AG04450 (cell line): Measurements from ENCODE around the gene KIF26A. TPM values are rescaled to one million over a fixed set of nuclear protein-coding genes. Genes with fewer than 3 reads are reported as not detected.

Source experiments
- CTCF ChIA-PET: fragments of 300-600, 350-600 bp; formaldehyde crosslinking; extraction: SDS; loops from one replicate; lab custom pipeline; 2022; ENCODE audit warnings: antibody characterized with exemption, inconsistent platforms; lab: Charles Lee
- POLR2A ChIA-PET: fragments of 350-600 bp; formaldehyde crosslinking; extraction: SDS; loops from one replicate; lab custom pipeline; 2021; ENCODE audit warnings: antibody characterized with exemption, inconsistent platforms; lab: Yijun Ruan, JAX
- DNase-seq: peaks from one replicate; pipeline ENCODE4 v3.0.0-alpha.2; 2011; ENCODE audit warnings: low read depth, low spot score
- H3K27ac ChIP-seq: one replicate; pipeline ENCODE4 v1.5.1; 2012; ENCODE audit warnings: low read depth, low read length, control low read depth
- H3K27me3 ChIP-seq: one replicate; pipeline ENCODE4 v1.6.0; 2012; ENCODE audit warnings: low read length; ENCODE audit not compliant: control insufficient read depth, insufficient read depth
- H3K4me3 ChIP-seq: 2 replicates; pipeline ENCODE4 v1.5.1; 2011; ENCODE audit warnings: mild to moderate bottlenecking, low read depth, low read length, control low read depth
- H3K9me3 ChIP-seq: 2 replicates; pipeline ENCODE4 v1.5.1; 2012; ENCODE audit warnings: low read length; ENCODE audit not compliant: control insufficient read depth, insufficient read depth
- polyA plus RNA-seq: library from polyadenylated mRNA; depleted of rRNA; stranded (reverse); fragments of >200 nt; gene quantifications from 2 replicates; pipeline ENCODE4 v1.2.3, GENCODE V29; 2011
- TF ChIP-seq, protein P1 (sequence below): IDR thresholded peaks from 2 replicates; pipeline ENCODE4 v1.5.1; 2011; ENCODE audit warnings: low read depth, low read length, control low read depth, inconsistent platforms

The KIF26A gene
- polyA plus RNA-seq, 1 experiment: not detected

DNA sequence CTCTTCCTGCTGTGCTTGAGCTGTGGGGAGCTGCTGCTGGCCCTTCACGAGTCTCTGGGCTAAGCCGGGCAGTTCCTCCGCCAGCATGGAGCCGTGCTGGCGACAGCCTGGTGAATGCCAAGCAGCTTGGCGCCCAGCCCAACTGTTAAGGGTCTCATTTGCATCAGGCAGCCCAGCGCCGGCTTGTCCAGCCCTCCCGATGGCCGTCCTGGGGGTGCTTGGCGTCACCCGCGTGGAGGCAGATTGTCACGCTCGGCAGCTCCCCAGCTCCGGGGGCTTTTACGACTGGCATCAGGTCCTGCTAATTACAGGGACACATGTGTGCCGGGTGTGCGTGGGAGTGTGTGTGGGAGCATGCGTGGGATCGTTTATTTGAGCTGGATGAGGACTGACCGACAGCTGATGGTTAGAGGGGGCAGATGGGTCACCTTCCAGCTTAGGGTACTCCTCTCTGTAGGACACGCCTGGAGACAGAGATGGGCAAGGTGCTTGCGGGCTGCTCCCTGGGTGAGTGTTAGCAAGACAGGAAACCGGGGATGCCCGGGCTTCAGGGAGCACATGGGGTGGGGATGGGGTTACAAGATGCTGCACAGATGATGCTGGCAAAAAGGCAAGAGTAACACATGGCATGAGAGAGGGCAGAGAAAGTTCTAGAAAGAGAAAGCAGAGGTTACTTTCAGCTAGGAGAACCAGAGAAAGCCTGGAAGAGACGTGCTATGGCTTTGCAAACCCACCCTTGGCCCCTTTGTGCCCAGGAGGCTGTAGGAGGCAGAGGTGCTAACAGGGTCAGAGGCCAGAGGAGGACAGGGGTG, 64.1 kb downstream of the KIF26A start:
- ChIA-PET CTCF (no interaction called here), POLR2A (no interaction called here)
- TF ChIP-seq, protein P1, sequence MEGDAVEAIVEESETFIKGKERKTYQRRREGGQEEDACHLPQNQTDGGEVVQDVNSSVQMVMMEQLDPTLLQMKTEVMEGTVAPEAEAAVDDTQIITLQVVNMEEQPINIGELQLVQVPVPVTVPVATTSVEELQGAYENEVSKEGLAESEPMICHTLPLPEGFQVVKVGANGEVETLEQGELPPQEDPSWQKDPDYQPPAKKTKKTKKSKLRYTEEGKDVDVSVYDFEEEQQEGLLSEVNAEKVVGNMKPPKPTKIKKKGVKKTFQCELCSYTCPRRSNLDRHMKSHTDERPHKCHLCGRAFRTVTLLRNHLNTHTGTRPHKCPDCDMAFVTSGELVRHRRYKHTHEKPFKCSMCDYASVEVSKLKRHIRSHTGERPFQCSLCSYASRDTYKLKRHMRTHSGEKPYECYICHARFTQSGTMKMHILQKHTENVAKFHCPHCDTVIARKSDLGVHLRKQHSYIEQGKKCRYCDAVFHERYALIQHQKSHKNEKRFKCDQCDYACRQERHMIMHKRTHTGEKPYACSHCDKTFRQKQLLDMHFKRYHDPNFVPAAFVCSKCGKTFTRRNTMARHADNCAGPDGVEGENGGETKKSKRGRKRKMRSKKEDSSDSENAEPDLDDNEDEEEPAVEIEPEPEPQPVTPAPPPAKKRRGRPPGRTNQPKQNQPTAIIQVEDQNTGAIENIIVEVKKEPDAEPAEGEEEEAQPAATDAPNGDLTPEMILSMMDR: no peak
- H3K9me3 ChIP-seq: peaks cover 78% of the 10 kb centered on the region
- no peaks in the 10 kb centered on the region for H3K27me3 ChIP-seq
- DNase-seq: no peak
- H3K27ac ChIP-seq: no peak overlapping the region
- no peak overlapping the region for H3K4me3 ChIP-seq

DNA sequence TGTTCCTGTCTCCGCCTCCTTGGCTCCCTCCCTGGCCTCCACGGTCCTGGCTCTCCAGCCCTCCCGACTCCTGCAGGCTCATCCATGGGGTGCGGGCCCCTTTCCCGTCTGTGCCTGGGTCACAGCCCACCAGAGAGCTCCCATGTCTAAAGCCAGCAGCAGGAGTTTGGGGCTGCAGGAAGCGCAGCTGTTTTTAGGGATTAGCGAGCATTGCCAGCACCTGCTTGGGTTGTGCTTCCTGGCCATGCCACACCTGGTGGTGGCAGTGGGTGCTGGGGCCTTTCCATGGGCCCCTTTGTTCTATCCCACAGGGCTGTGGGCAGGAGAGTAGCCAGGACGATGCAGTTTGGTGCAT, 64.7 kb downstream of the KIF26A start:
- Histone ChIP-seq H3K4me3 (no peak overlapping the region), H3K27ac (no peak overlapping the region), H3K27me3 (no peaks in the 10 kb centered on the region), H3K9me3 (peaks cover 82% of the 10 kb centered on the region)
- TF ChIP-seq, protein P1: no peak
- DNase-seq: no peak
- POLR2A ChIA-PET: no interaction called here
- CTCF ChIA-PET: no interaction called here

DNA sequence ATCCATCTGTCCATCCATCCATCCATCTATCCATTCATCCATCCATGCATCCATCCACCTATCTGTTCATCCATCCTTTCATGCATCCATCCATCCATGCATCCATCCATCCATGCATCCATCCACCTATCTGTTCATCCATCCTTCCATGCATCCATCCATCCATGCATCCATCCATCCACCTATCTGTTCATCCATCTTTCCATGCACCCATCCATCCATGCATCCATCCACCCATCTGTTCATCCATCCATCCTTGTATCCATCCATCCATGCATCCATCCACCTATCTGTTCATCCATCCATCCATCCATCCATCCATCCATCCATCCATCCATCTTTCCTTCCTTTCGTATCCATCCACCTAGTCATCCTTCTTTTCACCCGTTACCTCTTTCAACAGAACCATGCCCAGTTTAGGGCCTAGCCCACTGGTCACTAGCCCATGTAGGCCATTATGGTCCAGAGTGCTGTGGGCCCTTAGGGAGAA, 66.3 kb downstream of the KIF26A start:
- no peak overlapping the region for H3K4me3 ChIP-seq
- H3K9me3 ChIP-seq: peaks cover 82% of the 10 kb centered on the region
- ChIA-PET POLR2A (no interaction called here), CTCF (no interaction called here)
- H3K27ac ChIP-seq: no peak overlapping the region
- H3K27me3 ChIP-seq: no peaks in the 10 kb centered on the region
- no peak for DNase-seq
- TF ChIP-seq, protein P1: no peak

DNA sequence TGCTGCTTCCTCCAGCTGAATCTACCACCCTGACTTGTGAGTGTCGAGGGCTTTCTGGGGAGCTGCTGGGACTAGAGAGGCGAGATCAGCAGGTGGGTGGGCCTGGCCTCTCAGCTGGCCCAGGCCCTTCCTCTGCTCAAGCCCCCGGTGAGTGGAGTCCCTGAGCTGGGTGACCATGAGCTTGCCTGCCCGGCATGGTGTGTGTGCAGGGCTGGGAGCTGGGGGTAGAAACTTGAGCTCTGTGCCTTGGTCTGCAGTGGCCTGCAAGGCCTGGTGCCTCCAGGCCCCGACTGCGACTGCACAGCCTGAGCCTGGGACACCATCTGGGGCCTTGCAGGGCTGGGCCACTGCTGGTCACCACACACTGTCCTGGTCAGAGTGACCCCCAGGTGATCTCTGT, 67.4 kb downstream of the KIF26A start:
- Histone ChIP-seq H3K27ac (no peak overlapping the region), H3K27me3 (no peaks in the 10 kb centered on the region), H3K4me3 (no peak overlapping the region), H3K9me3 (peaks cover 86% of the 10 kb centered on the region)
- POLR2A ChIA-PET: no interaction called here
- TF ChIP-seq, protein P1: no peak
- no peak for DNase-seq
- CTCF ChIA-PET: no interaction called here

DNA sequence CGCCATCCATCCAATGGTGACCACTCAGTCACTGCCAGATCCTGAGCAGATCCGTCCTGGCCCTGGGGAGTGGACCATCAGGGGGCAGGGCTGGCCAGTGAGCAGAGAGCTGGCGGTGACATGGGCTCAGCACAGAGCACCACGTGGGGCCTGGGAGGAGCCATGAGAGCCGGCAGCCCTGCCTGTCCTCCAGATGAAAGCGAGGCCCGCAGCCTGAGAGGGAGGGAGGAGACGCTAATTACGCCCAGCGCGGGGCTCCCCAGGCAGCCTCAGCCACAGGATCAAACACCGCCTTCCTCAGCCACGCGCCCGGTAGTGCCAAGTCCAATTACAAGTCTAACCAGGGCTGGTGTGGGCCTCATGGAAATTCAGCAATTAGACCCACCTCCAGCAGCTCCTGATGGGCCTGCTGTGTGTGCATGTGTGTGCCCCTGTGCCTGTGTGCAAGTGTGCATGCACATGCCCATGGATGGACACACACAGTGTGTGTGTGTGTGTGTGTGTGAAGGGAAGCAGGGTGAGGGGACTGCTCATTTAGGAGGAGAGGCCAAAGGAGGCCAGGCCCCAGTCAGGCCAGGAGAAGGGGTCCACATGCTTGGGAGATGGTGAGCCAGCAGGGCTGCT, 68.0 kb downstream of the KIF26A start:
- no peak for DNase-seq
- H3K27ac ChIP-seq: no peak overlapping the region
- peaks cover 86% of the 10 kb centered on the region for H3K9me3 ChIP-seq
- no peaks in the 10 kb centered on the region for H3K27me3 ChIP-seq
- POLR2A ChIA-PET: no interaction called here
- no peak overlapping the region for H3K4me3 ChIP-seq
- CTCF ChIA-PET: no interaction called here
- TF ChIP-seq, protein P1: no peak
